Middle frontal gyrus (tissue), 1 donor: ENCODE results near the gene MARCHF10.

ENCODE experiments used
- DNase-seq: peaks from one replicate; pipeline ENCODE4 v3.0.0-alpha.2; 2015; ENCODE audit warnings: low spot score; ENCODE audit errors: extremely low spot score

Gene MARCHF10

DNA sequence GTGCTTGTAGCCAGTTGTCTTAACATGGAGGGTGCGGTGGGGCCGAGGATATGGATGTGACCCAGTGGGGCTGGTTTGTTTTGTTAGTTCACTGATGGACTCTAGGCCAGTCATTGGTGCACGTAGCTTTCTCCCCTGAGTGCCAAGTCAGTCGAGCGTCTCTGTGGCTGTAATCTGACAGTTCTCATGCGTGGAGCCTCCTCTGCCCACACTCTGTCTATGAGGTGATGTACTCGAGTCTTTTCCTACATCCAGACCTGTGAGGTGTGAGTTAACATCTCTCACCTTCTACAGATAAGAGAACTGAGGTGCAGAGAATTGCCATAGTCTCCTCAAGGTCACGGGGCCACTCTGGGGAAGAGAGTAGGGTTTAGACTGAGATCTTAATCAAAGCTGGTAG is 90.2 kb downstream of the MARCHF10 start:
- no peak for DNase-seq

DNA sequence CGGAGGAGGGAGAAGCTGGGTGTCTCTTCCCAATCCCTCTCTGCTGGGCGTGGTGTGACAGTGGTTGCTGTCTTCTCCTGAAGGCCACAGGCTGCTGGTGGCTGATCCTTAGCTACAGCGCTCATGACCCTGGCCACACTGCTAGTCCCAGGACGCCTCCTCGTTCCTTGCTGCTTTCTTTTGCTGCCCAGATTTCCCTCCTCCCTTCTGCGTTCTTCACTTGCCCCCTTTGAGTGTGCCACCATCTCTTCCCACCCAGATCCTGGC is 90.6 kb downstream of the MARCHF10 start:
- no peak for DNase-seq

DNA sequence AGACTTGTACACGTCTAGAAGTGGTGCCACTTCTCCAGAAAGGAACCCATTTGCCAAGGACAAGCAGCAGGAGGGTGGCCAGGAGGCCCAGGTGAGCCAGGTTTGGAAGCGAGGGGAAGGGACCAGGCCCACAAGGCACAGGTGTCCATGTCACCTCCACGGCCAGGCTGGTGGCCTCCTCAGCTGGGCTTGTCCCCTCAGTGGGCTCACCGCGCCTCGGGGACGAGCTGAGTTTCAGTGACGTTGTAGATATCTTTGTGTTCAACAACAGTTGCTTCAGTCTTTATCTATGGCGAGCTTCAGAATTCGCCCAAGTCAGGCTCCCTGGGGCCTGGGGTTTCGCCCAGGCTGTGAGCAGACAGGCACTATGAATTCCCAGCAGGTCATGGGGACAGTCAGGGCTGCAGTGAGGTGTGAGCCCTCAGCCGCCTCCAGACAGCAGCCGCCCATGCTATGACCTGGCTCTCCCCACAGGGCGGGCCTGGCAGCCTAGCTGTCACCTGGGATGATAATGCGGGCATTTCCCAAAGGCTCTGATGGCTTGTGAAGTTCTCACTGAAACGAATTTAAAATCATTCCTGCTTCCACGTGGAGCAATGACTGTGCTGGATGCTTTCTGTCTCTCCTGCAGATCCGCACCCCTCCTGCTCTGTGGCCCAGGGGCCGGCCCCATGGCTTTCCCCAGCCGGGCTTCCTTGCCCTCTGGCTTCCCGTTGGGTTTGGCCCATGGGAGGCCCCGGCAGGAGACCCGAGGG is 91.1 kb downstream of the MARCHF10 start:
- DNase-seq: no peak

DNA sequence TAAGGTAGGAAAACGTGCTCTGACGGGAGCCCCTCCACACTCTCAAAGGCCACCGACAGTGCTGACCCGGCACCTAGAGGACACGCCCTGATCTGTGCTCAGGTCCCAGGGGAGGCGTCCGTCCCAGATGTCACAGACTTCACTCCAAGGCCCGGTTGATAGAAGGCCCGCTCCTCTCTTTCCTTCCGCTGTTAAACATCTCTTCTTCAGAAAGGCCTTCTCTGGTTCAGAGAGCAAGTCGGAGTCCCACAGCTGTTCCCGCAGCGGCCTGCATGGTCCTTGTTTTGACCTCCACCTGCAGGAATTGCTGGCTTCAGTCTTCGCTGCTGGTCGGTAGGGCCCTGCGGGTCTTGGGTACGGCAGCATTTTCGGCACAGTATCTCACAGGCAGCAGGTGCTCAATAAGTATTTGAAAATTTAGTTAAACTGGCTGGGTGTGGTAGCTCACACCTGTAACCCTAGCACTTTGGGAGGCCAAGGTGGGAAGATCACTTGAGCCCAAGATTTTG is 92.2 kb downstream of the MARCHF10 start:
- DNase-seq: no peak

DNA sequence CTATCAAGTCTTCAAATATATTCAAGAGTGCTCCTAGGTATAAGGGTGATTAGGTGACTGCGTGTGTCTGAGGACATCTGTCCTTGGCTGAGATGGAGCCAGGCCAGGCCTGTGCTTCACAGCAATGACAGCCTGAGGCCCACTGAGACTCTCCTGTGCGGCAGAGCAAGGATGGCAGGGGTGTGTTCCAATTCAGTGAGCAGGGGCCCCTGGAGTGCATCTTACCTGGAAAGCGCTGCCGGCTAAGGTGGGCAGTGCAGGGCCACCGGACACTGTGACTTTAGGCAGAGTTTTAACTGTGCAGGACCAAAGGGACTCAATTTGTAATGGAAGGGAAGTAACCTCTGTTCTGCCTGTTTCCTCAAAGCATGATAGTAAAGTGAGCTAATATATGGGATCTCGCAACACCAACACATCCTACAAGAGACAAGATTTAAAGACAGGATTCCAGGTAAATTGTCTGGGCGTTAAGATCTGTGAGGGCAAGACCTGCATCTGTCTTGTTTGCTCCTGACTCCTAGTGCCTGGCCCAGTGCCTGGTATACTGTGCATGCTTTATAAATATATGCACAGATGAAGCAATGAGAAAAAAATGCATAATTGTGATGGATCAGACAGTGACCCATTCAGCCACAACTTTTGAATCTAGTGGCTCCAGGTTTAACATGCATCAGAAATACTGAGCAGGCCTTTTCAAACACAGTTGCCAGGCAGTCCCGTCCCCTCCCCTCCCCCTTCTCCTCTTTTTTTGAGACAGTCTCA is 93.9 kb downstream of the MARCHF10 start:
- no peak for DNase-seq

DNA sequence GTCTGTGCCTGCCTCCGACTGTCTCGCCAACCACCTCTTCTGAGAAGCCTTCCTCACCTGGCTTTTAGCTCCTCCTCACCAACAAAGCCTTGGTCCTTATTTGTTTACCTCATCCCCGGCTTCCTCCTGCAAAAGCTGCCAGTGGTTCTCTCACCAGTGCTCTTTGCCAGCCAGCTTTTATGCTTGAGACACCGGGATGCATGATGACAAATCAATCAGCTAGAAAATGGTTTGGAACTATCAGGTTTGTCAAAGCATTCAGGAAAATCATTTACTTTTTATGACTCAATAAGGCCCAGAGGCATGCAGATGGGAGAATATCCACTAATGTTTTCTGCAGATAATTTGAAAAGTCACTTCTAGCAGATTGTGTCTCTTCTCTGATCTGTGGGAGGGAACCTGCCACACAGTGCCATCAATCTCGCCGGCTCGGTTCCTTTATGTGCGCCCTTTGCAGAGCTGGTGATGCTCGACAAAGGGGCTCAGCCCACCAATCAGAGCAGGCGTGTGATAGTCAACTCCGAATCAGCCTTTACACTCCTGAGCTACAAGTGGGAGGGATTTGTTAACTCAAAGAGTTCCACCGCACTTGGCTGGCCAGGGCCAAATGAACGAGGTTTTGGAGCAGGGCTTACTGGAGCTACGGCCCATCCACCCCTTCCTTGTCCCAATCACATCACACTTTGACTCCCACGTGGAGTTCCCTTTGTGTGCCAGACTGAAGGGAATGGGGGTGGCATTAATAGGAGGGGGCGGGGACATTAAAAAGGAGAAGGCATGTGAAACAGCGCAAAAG is 94.8 kb downstream of the MARCHF10 start:
- DNase-seq: no peak

DNA sequence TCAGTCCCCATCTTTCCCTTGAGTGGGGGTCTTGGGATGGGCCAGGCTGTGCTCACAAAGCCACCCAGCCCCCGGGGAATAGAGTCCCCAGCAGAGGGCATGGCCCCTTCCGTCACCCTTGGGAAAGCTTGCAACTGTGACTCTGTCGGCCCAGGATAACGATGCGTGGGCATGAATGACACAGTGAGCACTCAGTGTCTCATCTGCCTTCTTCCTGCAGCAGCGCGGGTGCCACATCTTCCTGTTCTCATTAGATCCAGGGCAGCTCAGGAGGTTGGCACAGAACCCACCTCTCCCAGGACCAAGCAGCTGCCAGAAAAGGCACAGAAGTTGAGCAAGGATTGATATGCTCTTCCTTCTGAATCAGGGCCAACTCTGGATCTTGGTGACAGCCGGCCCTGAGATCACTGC is 95.9 kb downstream of the MARCHF10 start:
- no peak for DNase-seq

DNA sequence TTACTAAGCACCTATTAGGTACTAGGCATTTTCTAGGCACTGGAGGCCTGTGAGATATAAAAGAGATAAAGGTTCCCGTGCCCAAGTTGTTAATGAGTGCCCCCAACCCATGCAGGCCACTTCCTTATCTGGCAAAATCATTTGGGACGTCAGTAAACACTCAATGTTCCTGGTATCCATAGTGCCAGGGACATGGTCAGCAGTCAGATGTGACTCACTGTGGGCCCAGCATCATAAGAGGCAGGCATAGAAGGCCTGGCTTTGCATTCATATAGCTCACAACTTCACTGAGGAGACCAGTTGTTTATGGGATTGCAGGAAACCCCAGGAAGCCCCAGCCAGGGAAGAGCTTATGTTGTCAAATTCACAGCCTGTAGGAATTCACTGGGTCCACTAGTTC is 99.5 kb downstream of the MARCHF10 start:
- no peak for DNase-seq

DNA sequence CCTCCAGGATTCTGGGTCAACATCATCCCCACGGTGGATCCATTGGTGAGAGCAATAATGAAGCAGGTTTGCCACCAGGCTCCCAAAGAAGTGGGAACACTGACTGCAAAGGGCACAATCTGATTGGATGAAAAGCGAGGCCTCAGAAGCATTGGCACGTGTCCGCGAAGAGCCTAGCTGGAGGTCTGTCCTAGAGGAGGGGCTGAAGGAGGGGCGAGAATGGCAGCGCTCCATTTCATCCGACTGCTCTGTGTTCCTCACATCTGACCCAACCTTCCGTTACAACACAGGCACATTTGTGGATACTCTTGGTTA is 100.7 kb downstream of the MARCHF10 start:
- DNase-seq: no peak

DNA sequence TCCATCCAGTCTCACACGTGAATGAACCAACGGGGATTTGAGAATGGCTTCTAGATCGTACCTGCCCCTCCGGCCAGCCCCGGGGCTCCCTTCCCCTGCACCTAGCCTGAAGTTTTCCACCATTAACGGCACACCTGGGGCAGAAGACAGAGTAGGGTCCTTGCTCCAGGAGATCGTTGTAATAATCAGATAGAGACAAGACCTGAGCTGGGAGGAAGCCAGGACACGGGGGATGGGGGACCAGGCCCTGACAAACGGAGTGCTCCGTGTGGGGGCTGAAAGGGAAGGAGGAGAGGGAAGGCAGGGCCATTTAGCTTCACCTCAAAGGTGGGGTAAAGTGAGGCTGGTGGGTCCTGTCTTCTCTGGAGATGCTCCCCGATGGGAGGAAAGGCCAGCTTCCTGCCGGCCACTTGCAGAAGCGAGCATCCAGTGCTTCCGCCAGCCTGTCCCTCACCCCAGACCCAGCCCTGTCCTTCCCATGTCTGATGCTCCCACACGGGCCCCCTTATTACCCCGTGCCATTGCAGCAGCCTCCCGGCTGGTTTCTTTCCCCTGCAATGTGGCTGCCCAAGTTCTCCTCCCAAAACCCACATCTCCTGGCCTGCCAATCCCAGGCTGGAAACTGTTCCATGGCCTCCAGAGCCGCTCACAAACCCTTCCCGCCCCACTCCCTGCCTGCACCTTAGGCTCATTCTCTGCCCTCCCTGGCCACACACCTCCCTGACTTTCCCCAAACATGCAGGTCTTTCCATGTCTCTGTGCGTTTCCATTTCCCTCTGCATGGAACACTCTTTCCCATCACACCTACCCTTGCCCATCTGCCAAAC is 101.3 kb downstream of the MARCHF10 start:
- no peak for DNase-seq

DNA sequence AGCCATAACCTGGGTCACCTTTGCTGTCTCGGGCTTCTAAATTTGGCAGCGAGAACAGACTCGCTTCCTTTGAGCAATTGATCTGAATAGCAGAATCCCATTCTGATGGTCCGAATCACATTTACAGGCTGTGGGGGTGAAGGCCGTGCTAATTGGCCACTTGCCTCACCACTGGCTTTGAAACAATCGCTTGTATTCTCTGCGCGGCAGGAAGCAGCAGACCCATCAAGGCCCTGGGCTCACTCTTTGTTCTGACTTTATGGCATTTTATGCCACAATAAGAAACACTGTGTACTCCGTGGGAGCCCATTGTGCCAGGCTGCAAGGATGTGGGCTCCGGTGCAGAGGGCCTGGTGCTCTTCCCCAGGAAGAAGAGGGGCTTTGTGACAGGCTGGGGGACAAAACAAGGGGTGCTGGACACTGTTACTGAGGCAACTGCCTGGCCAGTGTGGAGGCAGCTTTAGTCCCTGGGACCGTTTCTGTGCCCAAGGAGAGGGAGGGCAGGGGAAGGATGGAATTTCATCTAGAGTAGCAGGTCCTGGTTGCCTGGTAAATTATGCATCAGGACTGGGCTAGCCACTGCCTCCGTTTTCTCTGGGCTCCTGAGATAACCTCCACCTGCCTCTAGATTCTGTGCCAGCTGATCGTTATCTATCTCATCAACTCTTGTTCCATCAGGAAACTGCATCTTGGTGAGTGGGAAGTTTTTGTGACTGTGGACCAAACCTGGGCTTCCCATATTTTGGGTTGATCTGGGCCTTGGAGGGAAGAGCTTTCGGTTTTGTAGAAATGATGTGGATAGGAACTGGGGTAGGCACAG is 102.1 kb downstream of the MARCHF10 start:
- DNase-seq: peak; percentile 59

DNA sequence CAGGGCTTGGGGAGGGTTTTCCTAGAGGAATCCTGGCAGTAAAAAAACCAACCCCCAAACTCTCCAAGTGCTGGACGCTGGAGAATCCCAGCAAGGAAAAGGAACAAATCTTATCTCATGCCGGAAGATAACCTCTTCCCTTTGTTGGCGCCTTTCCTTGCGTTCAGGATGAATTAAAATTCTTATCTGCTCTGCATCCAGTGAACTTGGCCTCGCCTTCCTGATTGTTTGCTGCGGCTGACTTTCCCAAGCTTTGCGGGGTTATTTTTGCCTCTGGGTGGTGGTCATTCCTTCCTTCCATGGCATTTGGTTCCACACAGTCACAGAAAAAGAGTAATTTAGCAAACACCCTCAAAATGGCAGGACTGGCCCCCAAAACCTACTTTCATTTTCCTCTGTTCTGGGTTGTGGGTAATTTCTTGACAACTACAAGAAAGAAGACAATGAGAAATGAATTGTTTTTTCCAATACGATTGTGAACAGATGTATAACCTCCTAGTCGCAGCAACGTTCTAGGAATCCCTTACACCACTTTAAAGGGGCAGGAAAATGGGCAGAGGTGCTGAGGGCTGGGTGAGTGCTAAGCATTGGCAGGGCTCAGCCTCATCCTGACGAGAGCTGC is 102.8 kb downstream of the MARCHF10 start:
- no peak for DNase-seq

DNA sequence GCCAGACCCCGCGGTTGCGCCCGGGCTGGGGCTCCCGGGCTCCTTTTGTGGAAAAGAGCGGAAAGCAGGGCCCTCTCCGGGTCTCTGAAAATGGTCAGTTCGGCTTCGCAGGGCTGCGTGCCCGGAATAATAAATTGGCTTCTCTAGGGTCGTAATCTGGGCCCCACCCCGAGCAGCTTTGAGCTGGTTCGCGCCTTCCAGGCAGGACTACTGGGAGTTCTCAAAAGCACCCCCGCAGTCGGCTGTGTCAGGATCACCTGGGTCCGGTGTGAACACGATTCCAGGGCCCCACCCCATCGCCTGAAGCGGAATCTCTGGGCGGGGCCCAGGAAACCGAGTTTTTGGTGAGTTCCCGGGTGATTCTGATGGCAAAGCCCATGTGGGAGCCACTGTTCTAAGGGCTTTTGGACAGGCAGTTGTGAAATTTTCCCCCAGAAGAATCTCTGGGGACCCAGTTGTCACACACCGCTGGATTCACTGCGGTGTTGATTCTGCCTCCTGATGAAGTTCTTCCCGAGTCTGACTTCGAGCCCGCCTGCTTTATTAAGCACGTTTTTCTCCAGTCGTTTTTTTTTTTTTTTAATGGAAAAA is 103.6 kb downstream of the MARCHF10 start:
- no peak for DNase-seq

DNA sequence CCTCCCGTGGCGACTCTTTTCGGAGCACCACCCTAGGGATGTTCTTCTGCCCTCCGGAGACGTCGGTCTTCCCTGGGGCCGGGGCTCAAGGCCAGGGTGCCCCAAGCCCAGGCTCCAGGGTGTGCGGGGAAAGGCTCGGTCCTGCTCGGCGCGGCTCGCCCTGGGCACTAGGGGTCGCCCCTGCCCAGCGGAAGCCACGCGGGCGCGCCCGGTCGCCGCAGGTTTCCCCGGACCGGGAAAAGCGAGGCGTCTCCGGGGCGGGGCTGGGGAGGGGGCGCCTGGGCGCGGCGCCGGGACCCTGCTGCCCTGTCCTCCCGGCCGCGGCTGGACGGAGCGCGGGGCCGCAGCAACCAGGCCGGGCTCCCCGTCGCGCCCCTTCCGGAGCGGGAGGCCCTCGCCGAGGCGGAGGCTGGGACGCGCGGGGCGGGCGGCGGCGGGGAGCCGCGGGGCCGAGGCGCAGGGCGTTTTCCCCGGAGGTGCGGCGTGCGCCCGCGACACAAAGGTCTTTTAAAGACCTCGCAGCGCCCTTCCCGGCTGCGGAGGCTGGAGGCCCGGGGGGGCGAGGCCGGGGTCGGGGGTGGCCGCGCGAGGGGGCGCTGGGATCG is 104.2 kb downstream of the MARCHF10 start:
- DNase-seq: peak; percentile 62

DNA sequence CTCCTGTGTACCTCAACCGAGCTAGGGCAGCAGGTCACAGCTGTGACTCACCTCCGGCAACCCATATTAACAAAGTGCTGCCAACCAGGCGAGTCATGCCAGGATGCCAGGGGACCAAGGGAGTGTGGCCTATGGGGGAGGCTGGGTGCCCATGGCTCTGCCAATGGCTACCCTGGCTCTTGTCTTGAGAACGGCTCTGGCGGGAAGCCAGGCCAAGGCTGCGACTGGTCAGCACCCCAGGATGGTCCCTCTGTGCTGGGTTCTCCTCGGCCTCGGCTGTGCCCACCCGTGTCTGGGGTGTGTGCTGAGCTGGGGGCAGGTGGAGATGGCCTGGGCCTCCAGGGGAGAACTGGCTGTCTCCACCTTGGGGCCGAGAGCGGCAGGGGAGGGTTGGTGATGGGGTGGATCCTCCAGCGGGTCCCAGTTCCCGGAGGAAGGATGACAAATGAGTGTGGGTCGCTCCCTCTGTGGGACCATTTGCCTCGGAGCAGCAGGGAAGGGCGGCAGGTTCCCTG is 104.8 kb downstream of the MARCHF10 start:
- DNase-seq: no peak

DNA sequence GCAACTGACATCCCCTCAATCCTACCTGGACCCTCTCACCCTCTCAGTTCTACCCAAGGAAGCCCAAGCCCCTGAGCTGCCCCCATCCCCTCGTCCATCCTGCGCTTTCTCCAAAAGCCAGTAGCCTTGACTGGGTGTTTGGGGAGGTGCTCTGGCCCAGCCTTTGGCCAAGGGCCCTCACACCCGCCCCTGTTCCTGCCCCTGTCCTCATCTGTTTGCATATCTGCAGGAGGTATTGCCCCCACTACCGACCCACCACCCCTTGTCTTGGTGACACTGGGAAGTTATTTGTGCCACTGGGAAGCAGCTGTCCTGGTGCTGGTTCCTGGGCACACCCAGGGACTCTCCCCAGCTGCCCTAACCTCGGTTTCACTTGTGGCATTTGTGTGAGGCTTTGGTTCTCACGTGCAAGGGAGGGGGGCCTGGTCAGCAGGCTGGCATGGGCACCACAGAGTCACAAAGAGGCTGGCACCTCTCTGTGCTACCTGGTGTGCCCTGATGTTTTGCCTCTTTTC is 105.3 kb downstream of the MARCHF10 start:
- DNase-seq: no peak

DNA sequence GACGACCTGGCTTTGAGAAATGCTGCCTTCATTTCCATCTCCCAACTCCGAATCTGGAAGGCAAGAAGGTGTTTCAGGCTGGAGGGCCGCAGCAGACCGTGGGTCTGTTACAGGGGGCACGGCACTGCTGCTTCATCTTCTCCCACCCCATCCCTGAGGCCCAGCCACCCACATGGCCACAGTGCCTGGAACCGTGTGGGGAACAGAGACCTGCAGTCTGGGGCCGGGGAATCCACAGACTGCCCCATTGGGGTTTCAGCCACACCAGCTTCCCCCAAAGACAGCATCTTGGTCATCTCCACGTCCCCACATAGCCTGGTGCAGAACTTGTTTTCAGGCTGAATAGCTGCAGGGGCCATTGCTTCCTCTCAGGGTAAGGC is 106.4 kb downstream of the MARCHF10 start:
- no peak for DNase-seq

DNA sequence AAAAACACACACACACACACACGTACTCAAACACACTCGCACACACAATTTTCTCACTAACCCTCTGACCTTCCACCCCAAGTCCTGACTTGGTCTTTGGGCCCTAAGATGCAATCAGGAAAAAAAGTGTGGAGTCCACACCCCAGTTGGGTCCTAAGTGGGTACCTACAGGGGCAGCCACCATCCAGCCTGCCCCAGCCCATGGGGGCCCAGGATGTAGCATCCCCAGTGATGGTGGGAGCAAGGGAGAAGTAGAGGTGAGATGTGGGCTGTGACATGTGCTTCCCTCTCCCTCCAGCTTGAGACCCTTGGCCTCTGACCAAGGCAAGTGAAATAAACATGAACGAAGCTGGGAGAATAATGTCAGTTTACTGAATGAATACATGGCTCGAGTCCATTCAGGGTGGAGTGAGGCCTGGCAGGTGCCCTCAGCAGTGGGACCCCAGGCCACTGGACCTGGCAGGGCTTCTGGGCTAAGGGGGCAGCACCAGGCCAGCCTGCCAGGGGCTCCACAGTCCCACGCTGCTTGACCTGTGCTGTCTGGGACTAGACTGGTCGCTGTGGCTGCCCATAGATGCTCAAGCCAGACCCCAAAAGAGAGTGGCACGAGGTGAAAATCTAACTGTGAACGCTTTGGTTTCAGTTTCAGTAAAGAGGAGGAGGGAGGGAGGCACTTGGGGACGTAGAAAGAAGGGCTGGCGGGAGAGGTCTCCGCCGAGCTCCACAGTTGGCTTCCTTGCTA is 107.0 kb downstream of the MARCHF10 start:
- no peak for DNase-seq
